SIG-M5 treated with dmso at 0.1 percent for 504 hours (cell line): Measurements from ENCODE around the gene MTERF1.
"Not testable (repeated sequence)": the region's sequence is repeated elsewhere in the genome, so short reads cannot be mapped to it uniquely, and the experiment has no call there.

Experiments
- DNase-seq: peaks from one replicate; lab custom pipeline; 2025; ENCODE audit not compliant: unreplicated experiment; lab: John Stamatoyannopoulos, UW

Gene MTERF1

DNA sequence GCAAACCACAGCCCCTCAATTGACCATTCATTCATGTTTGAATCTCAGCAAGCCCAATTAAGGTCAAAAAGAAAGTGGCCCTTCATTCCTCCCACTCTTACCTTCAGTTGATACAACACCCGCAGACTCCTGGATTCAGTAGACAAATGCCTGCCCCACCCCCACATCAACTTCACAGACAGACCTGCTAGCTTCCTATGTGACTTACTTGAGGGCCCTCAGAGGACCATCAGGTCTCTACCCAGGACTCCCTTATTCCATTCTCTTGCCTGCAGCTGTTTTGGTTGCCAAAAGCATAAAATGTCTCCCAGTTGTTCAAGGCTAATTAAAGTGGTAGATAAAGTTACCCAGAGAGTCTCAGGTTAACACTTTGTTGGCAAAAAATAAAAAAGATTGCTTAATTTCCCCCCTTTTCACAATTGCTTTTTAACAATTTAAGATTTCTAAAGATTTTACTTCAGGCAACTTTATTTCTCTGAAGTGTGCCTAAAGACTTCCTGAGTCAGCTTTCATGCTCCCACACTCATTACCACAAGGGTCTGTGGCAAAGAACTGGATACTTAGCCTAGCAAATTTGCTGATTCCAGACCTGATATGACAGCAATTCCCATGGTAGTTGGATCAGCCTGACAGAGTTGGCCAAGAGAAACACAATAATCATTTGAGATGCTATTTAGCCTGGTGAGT lies 3.3 kb upstream of the MTERF1 start:
- DNase-seq = no peak

DNA sequence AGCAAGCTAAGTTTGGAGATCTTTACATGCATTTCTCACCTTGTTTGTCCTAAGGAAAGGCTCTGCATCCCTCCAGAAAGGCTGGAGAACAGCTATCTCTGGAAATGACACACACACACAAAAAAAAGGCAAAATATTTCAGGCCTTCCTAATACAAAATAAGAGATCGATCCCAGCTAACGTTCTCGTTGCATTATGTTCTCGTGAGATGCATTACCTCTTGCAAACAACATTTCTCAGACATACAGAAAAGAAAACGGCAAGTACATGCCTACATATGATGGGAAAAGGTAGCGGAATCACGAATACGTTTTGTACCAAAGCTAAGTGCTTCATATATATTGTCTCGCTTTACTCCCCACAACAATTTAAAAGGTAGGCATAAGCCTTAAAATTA lies 488 bp downstream of the MTERF1 start:
- DNase-seq = no peak

DNA sequence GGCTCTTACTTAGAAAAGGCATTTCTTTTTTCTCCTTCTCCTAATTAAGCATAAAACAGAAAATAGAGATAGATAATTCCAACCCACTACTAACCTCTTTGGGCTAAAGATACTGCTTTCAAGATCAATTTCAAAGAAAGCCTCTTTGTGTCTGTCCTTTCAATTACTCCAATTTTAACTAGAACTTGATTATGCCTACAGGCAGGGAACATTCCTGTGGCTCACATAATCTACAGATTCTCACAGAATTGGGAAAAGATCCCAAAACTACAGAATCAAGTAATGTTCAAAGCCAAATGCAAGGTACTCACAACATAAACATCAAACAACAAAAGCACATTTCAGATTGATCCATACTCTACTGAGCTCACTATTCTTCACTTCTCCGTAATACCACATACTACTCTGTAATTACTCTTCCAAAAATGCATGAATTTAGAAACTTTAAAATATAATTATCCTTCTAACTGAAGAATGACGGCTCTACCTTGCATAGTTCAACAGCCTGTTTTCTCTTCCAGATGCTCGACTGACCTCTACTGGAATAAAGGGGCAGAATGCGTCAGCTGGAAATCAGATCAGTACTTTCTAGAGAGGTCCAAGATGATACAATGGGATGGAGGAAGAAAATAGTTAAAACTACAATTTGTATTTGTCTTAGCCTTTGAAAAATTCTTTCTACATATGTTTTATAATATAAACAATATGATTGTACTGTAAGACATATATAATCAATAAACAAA lies 3.9 kb downstream of the MTERF1 start:
- DNase-seq = peak; percentile 8

DNA sequence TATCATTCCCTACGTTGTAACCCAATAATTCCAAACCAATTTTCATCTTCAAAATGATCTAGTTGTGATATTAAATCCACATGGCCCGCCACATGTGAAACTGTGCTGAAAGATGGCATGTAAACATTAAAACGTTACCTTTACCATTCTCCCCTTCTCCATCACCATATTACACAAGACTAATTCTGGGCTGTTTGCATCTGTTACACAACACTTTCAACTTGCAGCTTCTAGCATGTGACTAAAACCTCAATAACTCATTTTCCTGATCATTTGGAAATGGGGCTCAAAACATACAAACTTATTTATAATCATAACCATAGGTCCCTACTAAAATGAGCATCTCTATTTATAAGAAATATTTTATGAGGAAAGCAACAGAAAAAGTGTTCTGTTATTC lies 4.7 kb downstream of the MTERF1 start:
- peak; percentile 58 for DNase-seq

DNA sequence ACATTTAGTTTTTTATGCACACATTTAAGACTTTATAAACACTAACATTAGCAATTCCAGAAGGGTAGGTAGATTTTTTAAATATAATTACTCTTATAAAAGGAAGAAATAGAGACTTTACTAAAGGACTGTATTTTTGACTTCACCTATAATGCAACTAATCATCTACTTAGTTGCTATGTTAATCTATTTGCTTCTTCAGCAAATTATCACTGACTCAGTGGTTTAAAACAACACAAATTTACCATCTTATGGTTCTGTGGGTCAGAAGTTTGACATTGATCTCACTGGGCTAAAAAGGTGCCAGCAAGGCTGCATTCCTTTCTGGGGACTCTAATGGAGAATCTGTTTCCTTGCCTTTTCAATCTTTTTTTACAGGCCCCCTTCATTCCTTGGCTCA lies 7.6 kb downstream of the MTERF1 start:
- DNase-seq = no peak

DNA sequence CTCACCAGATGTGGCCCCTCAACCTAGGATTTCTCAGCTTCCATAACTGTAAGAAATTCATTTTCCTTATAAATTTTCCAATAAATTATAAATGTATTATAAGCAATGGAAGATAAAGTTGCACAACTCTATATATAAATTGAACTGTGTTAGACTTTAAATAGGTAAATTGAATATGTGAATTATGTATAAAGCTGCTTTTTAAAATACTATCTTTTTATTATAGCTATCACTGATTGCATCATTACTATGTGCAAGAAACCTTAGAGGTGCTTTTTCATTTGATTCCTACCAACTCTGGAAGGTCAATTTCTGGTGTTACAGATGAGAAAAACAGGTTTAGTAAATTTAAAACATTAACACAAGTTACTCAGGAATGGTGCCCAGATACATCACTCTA lies 8.4 kb downstream of the MTERF1 start:
- DNase-seq = no peak

DNA sequence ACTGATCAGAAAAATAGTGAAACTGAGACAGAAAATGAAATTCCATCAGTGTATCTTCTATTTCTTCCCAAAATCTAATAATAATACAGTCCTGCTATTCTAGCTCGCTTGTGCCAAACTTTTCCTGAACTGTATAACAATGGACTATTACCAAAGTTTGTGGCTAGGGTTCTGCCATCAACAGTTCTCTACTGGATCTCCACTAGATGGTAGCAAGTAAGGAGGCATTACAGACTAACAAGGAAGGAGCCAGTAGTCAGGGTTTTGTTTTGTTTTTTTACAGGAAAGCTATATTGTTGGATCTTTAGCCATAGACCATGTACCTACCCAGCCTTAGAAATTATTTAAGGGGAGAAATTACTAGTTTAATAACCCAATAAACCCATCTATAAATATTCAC lies 10.8 kb downstream of the MTERF1 start:
- DNase-seq = no peak

DNA sequence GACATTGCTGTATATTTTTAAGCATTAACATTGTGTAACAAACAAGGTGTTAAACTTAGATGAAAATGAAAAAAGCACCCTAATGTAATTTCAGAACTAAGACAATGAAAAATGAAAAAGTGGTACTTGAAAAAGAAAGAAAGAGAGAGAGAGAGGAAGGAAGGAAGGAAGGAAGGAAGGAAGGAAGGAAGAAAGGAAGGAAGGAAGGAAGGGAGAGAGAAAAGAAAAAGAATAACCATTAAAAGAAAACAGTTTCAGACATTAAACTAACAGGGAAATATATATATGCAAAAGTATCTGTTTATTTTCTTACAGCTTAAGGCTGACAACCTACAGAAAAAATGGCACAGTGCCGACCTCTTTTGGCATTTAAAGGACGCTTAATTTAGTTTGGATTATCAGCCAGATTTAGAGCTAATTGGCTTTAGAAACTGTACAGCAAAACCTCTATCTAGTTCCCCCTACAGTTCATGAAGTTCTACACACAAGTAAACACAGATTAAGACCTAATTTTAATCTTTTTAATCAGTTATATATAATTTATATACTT lies 13.8 kb downstream of the MTERF1 start:
- DNase-seq = no peak

DNA sequence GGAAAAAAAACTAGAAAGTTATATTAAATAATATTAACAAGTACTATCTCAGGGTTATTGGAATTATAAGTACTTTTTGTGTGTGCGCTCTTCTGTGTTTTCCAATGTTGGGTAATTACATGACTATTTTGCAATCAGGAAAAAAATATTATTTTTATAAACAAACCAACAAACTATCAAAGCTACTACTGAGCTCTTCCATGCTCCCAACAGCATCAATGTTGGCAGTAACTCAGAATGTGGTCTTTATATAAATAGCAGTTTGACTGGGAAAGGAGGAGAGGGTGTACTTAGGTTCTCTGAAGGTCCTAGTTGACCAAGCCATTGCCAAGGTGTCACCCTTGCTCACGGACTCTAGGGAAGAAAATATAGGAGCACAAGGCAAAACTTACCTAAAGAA lies 15.0 kb downstream of the MTERF1 start:
- no peak for DNase-seq

DNA sequence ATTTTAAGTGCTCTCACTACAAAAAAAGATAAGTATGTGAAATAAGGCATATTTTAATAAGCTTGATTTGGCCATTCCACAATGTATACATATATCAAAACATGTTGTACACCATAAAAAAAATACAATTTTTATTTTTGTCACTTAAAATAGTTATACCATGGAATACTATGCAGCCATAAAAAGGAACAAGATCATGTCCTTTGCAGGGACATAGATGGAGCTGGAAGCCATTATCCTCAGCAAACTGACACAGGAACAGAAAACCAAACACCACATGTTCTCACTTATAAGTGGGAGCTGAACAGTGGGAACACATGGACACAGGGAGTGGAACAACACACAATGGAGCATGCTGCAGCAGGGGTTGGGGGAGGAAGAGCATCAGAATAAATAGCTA lies 15.9 kb downstream of the MTERF1 start:
- not testable (repeated sequence) for DNase-seq

DNA sequence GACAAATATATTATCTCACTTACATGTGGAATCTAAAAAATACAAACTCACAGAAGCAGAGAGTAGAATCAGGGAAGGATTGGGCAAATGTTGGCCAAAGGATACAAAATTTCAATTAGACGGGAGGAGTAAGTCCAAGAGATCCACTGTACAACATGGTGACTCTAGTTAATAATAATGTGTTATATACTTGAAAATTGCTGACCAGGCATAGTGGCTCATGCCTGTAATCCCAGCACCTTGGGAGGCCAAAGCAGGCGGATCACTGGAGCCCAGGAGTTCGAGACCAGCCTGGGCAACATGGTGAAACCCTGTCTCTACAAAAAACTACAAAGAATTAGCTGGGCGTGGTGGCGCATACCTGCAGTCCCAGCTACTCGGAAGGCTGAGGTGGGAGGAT lies 16.4 kb downstream of the MTERF1 start:
- DNase-seq = no peak

DNA sequence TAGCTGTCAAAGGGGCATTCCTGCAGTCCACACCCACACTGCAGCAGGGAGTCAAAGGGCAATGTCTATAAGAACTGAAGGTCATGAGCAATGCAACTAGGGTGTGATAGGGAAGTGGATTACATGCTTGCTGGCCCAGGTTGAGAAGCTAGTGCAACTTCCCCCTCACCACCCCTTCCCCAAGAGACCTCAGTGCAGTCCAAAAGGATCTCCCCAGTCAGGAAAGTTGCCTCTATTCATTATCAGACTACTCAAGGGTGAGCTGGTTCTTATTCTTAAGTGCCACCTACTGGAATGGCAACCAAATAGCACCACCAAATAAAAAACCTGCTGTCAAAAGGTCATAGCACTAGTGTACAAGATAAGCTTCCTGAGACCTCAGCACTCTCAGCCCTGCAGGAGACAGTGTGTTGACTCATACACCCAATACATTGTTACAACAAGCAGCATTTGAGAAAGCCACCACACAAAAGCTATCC lies 28.2 kb downstream of the MTERF1 start:
- DNase-seq = peak; percentile 46

DNA sequence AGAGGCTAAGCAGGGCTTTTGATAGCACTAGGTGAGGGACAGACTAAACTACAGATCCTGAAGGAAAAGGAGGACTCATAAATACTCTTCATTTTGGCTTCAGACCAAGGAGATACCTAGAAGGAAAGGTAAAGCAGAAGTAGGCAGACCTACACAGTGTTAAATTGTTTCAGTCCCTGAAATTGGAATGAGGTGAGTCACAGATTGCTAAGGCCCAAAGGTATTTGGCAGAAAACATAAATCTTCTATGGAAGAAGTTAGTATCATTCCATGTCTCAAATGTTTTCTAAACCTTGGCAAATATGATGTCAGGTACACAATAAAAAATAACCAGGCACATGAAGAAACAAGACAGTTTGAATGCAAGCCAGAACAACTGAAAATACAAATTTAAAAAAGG lies 30.0 kb downstream of the MTERF1 start:
- DNase-seq = no peak

DNA sequence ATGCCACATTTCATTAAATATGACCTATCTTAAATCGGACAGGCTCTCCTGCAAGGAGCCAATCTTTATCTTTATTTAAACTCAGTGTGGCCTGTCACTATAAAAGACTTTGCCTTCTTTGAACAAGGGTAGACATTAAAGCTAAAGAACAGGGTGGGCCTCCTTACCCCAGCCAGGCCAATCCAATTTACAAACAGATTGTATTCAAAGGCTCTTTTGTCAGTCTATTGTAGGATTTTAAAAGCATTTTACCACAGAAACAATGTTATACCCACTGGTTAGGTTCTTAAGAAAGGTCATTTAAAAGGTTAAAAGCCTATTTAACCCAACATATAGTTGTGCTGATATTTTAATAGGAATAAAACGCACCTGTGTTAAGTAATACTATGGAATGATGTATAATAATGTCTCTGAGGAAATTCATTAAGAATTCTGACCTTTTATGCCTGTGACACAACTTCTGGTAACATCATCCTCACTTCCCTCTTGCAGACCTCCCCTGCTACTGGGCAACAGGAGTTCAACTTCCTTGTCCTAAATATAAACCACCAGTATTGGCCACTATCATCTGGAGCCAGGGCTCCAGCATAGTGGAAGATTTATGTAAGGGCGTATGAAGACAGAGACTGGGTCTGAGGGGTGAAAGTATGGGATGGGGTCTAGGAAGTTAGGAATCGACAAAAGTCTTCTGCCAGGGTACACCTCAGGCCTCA lies 32.5 kb downstream of the MTERF1 start:
- DNase-seq = peak; percentile 65

DNA sequence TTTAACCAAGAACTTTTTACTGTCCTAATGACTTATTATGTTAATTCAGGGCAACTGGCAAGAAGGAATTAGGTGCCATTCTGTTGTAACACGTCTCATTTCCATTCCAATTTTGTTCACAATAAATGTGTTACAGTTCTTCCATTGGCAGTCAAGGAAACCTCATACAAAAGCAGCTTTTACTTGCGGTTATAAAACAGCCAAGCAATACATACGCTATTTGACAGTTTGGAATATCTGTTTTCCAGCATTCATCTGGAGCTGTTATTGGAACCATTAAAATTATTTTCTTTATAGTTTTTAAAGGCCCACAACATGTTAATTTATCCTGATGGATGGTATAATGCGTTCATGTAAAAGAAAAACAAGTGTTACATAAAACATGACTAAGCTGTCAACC lies 33.3 kb downstream of the MTERF1 start:
- no peak for DNase-seq

DNA sequence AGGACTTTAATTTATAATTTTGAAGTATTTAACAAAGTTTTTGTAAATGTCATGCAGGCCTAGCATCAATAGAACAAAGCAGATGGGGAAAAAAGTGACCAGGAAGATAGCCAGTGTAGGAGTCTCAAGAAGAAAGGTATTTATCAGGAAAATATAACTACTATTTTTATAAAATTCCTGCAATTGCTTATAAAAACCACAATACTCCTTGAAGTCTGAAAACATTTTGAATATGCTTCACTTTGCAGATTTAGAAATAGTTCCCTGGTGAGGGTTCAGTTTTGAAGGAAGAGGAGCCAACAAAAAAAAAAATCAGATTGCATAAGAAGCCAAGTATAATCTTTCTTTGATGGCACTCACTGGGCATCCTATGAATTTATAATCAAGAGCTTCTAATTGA lies 34.1 kb downstream of the MTERF1 start:
- no peak for DNase-seq

DNA sequence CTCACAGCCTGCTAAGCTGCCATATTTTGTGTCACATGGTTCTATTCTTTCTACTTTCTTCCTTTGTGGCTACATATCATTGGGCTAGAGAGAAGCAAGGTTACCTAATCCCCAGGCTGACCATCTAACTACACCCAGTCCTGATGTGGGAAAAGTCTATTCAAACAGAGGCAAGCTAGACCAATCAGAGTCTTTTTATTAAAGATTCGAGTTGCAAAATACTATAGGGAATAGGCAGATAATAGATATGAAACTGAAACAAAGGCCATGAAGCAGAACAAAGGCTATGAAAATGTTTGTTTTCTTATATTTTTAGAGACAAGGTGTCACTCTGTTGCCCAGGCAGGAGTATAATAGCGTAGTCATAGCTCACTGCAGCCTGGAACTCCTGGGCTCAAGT lies 36.7 kb downstream of the MTERF1 start:
- DNase-seq = no peak

DNA sequence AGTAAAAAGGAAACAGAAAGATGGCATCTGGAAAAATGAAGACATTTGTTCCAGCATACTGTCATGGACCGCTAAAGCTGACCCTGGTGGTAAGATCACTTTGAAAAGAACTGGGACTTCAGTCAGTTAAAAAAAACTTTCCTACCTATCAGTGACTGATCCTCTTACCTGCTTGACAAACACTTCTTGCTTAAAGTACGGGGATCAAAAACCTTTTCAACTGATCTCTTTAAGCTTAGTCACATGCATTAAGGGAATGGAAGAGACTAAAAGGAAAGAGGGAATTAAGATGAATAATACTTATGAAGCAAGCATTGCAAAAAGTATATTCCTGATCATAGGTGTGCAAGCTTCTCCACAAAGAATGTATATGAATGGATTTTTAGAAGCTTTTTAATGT lies 42.1 kb downstream of the MTERF1 start:
- DNase-seq = no peak

DNA sequence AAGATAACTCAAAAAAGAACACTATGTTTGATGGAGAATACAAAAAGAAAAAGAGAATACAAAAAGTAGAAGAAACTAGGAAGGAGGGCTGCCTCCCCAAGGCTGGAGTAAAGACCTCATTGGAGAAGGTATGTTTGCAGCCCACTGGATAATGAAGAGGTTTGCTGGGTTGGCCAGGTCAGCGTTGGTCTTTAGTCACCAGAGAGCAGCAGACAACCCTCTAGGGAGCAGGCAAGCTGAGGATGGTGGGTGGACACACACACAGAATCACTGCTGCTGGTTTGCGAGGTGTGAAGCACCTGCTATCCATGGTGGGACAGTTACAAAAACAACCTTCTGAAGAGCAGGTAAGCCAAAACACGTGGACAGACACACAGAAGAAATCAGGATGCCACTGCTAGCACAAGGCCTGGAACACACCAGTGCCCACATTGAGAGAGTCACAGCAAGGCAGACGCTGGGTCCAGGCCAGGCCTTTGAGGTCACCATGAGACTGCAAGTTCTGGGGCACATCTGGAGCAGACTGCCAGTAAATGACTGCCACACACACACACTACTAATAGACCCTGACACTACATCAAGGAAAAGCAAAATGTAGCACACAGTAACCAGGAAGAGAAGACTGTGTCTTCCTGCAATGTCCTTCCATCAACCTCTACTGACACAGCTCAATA lies 43.0 kb downstream of the MTERF1 start:
- no peak for DNase-seq

DNA sequence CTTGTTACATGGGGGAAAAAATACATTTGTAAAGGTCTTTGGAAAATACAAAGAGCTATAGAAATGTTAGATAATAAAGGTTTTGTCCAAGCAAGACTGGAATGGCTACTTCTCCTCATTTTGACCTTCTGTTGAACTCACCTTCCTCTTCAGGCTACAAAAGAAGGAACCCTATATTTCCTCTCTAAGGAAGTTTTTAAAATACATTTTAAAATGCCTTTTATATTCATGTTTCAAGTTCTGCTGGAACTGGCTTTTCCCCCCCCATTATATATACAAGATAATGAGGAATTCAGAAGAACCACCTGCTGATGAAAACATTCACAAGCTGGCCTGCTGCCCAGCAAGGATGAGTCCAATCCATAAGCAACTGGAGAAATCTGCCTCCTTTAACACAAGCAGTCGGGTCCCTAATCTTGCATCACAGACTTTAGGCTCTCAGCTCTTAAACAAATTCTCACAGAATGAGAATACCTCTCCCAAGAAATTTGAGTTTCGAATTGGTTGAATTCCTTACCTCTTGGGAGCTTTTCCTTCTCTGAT lies 44.6 kb downstream of the MTERF1 start:
- no peak for DNase-seq
